Activated naive CD4-positive, alpha-beta T cell treated with anti-CD3 and anti-CD28 coated beads, Interleukin-2, amount 10 ng/mL, durations not matched to agents 7 days and 5 days (primary cell): ENCODE results near the gene PITPNB.

ENCODE experiments used
- CTCF ChIA-PET: fragments of 350-600 bp; sonication (Branson Sonifier 250); formaldehyde crosslinking; loops from one replicate; lab custom pipeline; 2021; ENCODE audit warnings: antibody characterized with exemption; lab: Charles Lee
- DNase-seq: peaks from one replicate; pipeline ENCODE4 v3.0.0-alpha.2; 2020
- H3K27ac Mint-ChIP-seq: one replicate; pipeline ENCODE4 v1.8.0; 2021; ENCODE audit warnings: mild to moderate bottlenecking, moderate library complexity, mixed read lengths
- H3K27me3 Mint-ChIP-seq: one replicate; pipeline ENCODE4 v1.8.0; 2021; ENCODE audit warnings: mild to moderate bottlenecking, mixed read lengths
- H3K36me3 Mint-ChIP-seq: one replicate; pipeline ENCODE4 v1.8.0; 2021; ENCODE audit warnings: mixed read lengths
- H3K4me1 Mint-ChIP-seq: one replicate; pipeline ENCODE4 v1.8.0; 2021; ENCODE audit warnings: mixed read lengths
- H3K4me3 Mint-ChIP-seq: one replicate; pipeline ENCODE4 v1.8.0; 2021; ENCODE audit warnings: mild to moderate bottlenecking, moderate library complexity, mixed read lengths
- H3K9me3 Mint-ChIP-seq: one replicate; pipeline ENCODE4 v1.8.0; 2021; ENCODE audit warnings: mixed read lengths

PITPNB gene

GRCh38 chr22:27905653-27906052 lies 13.4 kb downstream of the PITPNB start:
- Mint-ChIP-seq H3K27ac (no peak overlapping the region), H3K27me3 (no peaks in the 10 kb centered on the region), H3K4me3 (no peak overlapping the region), H3K4me1 (peaks cover 51% of the 10 kb centered on the region), H3K36me3 (peaks cover 68% of the 10 kb centered on the region), H3K9me3 (no peaks in the 10 kb centered on the region)
- CTCF ChIA-PET, result interaction anchor here (1.8 kb wide), 1 partner anchor 19 kb away, joined by 5 read pairs; no protein-coding TSS in a partner anchor
- DNase-seq, result no peak

GRCh38 chr22:27903805-27904473 lies 15.1 kb downstream of the PITPNB start:
- CTCF ChIA-PET, result interaction anchor here (0.6 kb wide), 1 partner anchor 22 kb away, joined by 3 read pairs; no protein-coding TSS in a partner anchor
- Mint-ChIP-seq H3K9me3 (no peaks in the 10 kb centered on the region), H3K4me3 (no peak overlapping the region), H3K36me3 (peaks cover 62% of the 10 kb centered on the region), H3K27ac (peak overlapping the region; percentile 66), H3K4me1 (peaks cover 49% of the 10 kb centered on the region), H3K27me3 (no peaks in the 10 kb centered on the region)
- no peak for DNase-seq

DNA sequence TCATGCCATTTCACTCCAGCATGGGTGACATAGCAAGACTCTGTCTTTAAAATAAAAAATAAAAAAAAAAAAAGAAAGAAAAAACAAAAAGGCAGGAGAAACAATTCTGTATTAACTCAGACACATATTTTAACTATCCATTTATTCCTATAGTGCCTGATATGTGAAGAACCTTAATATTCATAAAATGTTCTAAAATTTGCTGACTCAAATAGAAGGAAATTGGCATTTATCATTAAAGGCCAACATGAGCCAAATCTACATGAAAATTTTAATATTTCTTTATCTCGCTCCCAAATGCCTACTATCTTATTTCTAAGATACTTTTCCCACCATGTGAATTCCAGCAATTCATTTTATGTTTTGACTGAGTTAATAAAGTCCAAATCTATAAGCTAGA lies 18.9 kb downstream of the PITPNB start:
- CTCF ChIA-PET, result interaction anchor here (1.6 kb wide), 2 partner anchors 17 to 19 kb away, joined by 4 to 9 read pairs; partner anchors contain the start of gene PITPNB
- no peak overlapping the region for H3K4me3 Mint-ChIP-seq
- peaks cover 28% of the 10 kb centered on the region for H3K4me1 Mint-ChIP-seq
- no peak for DNase-seq
- peaks cover 58% of the 10 kb centered on the region for H3K36me3 Mint-ChIP-seq
- H3K27ac Mint-ChIP-seq, result no peak overlapping the region
- no peaks in the 10 kb centered on the region for H3K27me3 Mint-ChIP-seq
- no peaks in the 10 kb centered on the region for H3K9me3 Mint-ChIP-seq

GRCh38 chr22:27896245-27896644 lies 22.8 kb downstream of the PITPNB start:
- Mint-ChIP-seq H3K9me3 (no peaks in the 10 kb centered on the region), H3K27me3 (no peaks in the 10 kb centered on the region), H3K4me3 (no peak overlapping the region), H3K36me3 (peaks cover 57% of the 10 kb centered on the region), H3K27ac (no peak overlapping the region), H3K4me1 (peaks cover 5% of the 10 kb centered on the region)
- DNase-seq, result no peak
- CTCF ChIA-PET, result no interaction called here

DNA sequence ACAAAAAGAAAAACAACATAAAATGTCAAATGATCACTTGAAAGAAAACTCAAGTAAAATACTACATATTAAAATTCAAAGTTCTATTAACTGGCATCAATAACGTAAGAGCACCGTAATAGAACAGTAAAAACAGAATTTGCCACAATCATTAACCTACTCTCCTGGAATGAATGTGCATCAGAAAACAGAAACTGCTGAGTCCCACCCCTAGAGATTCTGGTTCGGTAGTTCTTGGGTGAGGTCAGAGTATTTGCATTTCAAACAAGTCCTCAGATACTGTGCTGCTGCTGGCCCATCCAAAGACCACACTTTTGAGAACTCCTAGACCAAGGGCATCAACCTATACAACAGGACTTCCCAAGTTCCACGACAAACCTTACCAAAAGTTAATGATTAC lies 23.5 kb downstream of the PITPNB start:
- DNase-seq, result no peak
- H3K4me3 Mint-ChIP-seq, result no peak overlapping the region
- CTCF ChIA-PET, result no interaction called here

GRCh38 chr22:27892811-27893210 lies 26.2 kb downstream of the PITPNB start:
- Mint-ChIP-seq H3K27me3 (no peaks in the 10 kb centered on the region), H3K4me3 (no peak overlapping the region), H3K27ac (peak overlapping the region; percentile 63), H3K4me1 (no peaks in the 10 kb centered on the region), H3K36me3 (peaks cover 65% of the 10 kb centered on the region), H3K9me3 (no peaks in the 10 kb centered on the region)
- CTCF ChIA-PET, result no interaction called here
- DNase-seq, result no peak

More for the DNA sequence above, 23.5 kb downstream of the PITPNB start:
- peaks cover 53% of the 10 kb centered on the region for H3K36me3 Mint-ChIP-seq
- no peak overlapping the region for H3K27ac Mint-ChIP-seq
- no peaks in the 10 kb centered on the region for H3K4me1 Mint-ChIP-seq
- no peaks in the 10 kb centered on the region for H3K9me3 Mint-ChIP-seq
- no peaks in the 10 kb centered on the region for H3K27me3 Mint-ChIP-seq

DNA sequence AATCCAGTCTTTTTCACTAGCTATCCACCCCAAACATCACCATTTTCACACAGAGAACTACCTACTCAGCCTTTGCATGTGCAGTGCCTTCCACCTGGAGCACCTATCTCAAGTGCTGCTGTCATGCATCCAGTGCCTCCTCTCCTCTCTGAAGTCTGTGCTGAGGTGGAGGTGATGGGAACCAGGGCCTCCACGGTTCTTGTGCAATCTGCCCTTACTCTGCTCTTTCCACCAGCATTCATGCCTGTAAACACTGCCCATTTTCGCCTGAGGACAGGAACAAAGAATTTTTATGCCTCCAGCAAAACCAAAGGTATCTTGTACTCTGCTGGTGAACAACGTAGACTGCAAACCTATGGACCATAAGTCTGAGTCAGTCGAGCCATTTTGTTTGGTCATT lies 27.0 kb downstream of the PITPNB start:
- Mint-ChIP-seq H3K4me1 (no peaks in the 10 kb centered on the region), H3K27me3 (no peaks in the 10 kb centered on the region), H3K27ac (no peak overlapping the region), H3K36me3 (peaks cover 60% of the 10 kb centered on the region), H3K4me3 (no peak overlapping the region), H3K9me3 (no peaks in the 10 kb centered on the region)
- DNase-seq, result no peak
- CTCF ChIA-PET, result interaction anchor here (1.1 kb wide), 1 partner anchor 28 kb away, joined by 4 read pairs; the partner anchor contains the start of gene PITPNB

- H3K4me3 Mint-ChIP-seq, result no peak overlapping the region
Measured at GRCh38 chr22:27888310-27888709, 30.7 kb downstream of the PITPNB start.

DNA sequence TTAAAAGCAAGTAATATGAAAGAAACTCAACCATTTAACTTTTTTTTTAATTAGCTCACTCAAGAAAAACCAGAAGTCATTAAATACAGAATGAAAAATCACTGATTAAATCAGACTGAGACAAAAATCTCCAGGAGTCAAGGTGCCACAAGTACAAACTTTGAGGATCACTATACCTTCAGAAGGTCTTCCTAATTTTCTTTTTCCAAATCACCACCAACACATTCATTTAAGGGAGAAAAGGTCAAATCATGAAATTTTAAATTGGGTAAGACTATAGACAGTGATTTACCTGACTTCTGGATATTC lies 32.3 kb downstream of the PITPNB start:
- H3K36me3 Mint-ChIP-seq, result peaks cover 38% of the 10 kb centered on the region
- peak overlapping the region; percentile 34 for H3K27ac Mint-ChIP-seq
- H3K27me3 Mint-ChIP-seq, result no peaks in the 10 kb centered on the region
- CTCF ChIA-PET, result interaction anchor here (0.8 to 5.0 kb wide), 7 partner anchors 9 to 124 kb away, joined by 3 to 29 read pairs (median 5); no protein-coding TSS in a partner anchor
- no peak for DNase-seq
- no peak overlapping the region for H3K4me3 Mint-ChIP-seq
- H3K9me3 Mint-ChIP-seq, result no peaks in the 10 kb centered on the region
- peaks cover 2% of the 10 kb centered on the region for H3K4me1 Mint-ChIP-seq

More at GRCh38 chr22:27888310-27888709, 30.7 kb downstream of the PITPNB start:
- H3K27me3 Mint-ChIP-seq, result no peaks in the 10 kb centered on the region
- H3K36me3 Mint-ChIP-seq, result peaks cover 50% of the 10 kb centered on the region
- DNase-seq, result no peak
- no peaks in the 10 kb centered on the region for H3K9me3 Mint-ChIP-seq
- CTCF ChIA-PET, result interaction anchor here (1.3 to 2.7 kb wide), 3 partner anchors 11 to 63 kb away, joined by 3 to 10 read pairs (median 4); partner anchors contain the start of gene PITPNB
- peaks cover 2% of the 10 kb centered on the region for H3K4me1 Mint-ChIP-seq
- H3K27ac Mint-ChIP-seq, result peak overlapping the region; percentile 34

DNA sequence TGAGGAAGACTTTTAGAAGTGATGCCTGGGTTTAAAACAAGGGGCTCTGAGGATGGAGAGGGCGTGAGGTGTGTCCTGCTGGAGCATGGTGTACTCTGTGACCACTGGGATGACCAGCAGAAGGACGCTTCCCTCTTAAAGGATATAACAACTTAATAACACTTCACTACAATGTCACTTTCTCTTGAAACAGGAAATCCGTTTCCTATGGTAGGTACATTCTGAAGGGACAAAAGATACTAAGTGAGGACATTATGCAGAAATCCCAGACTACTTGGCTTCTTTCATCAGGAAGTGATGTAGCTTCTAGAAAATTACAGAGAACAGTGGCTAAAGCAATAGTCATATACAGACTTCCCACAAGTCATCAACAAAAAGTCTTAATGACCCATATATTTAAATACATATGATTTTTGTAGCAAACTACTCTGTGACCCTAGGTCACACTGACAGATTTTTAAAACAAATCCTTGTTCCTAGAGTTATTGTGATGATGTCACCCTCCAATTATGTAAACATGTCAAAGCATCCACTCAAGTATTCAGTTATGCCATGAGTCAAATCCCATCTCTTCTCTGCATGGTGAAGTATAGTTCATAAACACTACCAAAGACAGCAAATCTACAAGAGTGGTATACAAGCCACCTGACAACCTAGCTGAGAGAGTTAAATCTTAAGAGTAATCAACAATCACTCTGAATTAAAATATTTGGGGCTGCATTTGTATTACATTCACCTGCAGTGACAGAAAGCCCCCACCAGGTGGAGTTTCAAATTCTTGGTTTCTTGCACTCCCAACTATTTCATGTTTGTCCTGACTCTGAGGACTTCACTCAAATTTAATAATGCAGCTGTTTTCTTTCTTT lies 32.8 kb downstream of the PITPNB start:
- Mint-ChIP-seq H3K4me3 (no peak overlapping the region), H3K27me3 (no peaks in the 10 kb centered on the region), H3K4me1 (peaks cover 2% of the 10 kb centered on the region), H3K36me3 (peaks cover 35% of the 10 kb centered on the region), H3K27ac (peak overlapping the region; percentile 43), H3K9me3 (no peaks in the 10 kb centered on the region)
- DNase-seq, result peak; percentile 59
- CTCF ChIA-PET, result interaction anchor here (0.8 to 5.0 kb wide), 10 partner anchors 8 to 124 kb away, joined by 3 to 29 read pairs (median 3); no protein-coding TSS in a partner anchor

DNA sequence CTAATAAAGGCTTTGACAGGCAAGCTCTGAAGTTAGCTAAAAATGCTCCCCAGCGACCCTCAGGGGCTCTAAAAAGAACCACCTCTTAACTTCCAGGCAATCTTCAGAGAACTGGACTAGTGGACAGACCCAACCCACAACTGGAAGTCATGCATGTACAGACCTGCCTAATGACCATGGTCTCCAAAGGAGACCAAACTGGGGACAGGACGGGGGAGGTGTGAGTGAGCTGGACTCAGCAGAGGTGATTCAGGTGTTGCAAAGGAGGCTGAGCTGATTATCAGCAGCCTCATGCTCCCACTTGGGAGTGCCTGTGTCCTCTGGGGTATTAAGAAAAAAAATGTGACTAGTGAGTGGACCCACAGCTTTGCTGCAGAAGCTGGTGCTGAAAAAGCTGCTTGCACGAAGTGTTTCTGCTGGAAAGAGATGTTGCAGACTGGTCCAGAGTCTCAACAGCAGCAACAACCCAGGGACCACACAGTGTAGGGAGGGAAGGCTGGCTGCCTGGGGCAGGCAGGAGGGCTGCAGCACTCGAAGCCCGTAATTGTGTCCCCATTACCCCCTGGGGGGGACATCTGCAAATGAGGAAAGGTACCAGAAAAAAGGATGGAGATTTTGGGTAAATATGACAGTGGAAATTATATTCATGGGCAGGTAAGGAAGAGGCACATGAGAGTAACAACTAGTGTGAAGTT lies 35.3 kb downstream of the PITPNB start:
- CTCF ChIA-PET, result interaction anchor here (1.4 to 5.0 kb wide), 2 partner anchors 15 to 127 kb away, joined by 4 to 29 read pairs; no protein-coding TSS in a partner anchor
- no peak overlapping the region for H3K27ac Mint-ChIP-seq
- H3K36me3 Mint-ChIP-seq, result peaks cover 20% of the 10 kb centered on the region
- peaks cover 5% of the 10 kb centered on the region for H3K4me1 Mint-ChIP-seq
- no peak overlapping the region for H3K4me3 Mint-ChIP-seq
- H3K27me3 Mint-ChIP-seq, result no peaks in the 10 kb centered on the region
- DNase-seq, result no peak
- no peaks in the 10 kb centered on the region for H3K9me3 Mint-ChIP-seq

DNA sequence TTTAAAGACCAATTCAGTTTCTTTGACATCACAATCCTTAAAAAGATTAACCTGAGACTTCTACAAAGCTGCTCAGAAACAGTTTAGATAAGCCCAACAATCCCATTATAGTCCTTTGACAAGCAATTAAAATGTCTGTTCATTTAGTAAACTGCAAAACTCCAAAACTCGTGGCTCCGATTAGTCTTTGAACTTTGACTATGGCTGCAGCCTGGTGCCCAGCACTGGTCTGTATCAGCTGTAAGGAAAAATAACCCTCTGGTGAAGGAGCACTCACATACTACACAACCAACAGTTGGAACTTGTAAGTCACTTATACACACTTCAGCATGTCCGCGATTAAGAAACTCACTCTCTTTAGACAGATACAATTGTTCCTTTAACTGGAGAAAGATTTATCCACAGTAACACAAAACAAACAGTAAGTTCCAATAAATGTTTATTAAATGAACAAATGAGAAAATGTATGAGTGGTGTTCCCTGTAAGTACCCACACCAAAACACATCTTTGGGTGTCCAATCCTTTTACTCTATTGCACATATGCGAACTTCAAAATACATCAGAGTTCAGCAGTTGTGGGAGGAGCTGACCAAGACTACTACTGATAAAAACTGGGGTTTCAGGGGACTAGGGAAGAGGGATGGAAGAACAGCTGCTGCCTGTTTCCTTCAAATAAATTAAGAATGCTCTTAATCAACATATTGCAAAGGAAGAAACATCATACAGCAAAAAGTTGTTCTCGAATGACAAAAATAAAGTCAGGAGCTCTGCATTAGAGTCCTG lies 36.4 kb downstream of the PITPNB start:
- Mint-ChIP-seq H3K9me3 (no peaks in the 10 kb centered on the region), H3K27me3 (no peaks in the 10 kb centered on the region), H3K4me3 (no peak overlapping the region), H3K36me3 (peaks cover 14% of the 10 kb centered on the region), H3K4me1 (peaks cover 10% of the 10 kb centered on the region), H3K27ac (no peak overlapping the region)
- no peak for DNase-seq
- CTCF ChIA-PET, result interaction anchor here (1.4 to 5.0 kb wide), 4 partner anchors 17 to 128 kb away, joined by 3 to 29 read pairs (median 12); no protein-coding TSS in a partner anchor

GRCh38 chr22:27881421-27881820 lies 37.6 kb downstream of the PITPNB start:
- Mint-ChIP-seq H3K4me1 (peaks cover 18% of the 10 kb centered on the region), H3K36me3 (peaks cover 14% of the 10 kb centered on the region), H3K4me3 (no peak overlapping the region), H3K9me3 (no peaks in the 10 kb centered on the region), H3K27me3 (no peaks in the 10 kb centered on the region), H3K27ac (no peak overlapping the region)
- CTCF ChIA-PET, result interaction anchor here (0.9 to 3.9 kb wide), 6 partner anchors 9 to 715 kb away, joined by 3 to 19 read pairs (median 3); no protein-coding TSS in a partner anchor
- DNase-seq, result no peak
